ENCODE data around the gene RPS6KA5.

The RPS6KA5 gene

DNA sequence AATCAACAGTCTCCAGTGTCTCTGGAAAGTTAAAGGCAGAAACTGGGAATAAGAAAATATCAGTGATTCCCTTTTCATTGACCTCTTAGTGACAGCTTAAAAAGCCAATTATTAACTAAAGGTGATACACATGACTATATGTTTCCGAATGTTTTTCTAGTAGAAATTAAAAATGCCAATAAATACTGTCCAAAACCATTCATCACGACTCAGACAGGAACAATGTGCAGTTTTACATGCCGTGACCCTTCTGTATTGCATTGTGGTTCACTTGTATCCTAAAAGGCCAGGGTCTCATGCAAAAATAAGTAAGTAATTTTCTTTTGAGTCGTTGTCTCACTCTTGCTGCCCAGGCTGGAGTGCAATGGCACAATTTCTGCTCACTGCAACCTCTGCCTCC lies 138.3 kb downstream of the RPS6KA5 start:
- no peak for DNase-seq

DNA sequence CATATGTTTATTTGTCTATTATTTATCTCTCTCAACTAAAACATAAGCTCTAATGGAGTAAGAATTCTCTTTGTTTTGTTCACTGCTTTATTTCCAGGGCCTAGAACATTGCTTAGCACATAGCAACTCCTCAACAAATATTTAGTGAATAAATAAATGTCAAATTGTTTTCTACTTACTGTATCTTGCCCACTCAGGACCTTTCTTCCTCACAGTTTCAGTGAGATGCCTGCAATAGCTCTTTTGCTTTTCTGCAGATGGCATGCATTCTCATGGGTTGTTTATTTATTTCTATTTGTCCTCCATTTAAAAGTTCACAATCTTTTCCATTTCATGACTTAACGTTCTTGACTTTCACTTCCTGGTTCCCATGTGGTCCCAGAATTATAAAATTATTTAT lies 149.3 kb downstream of the RPS6KA5 start:
- DNase-seq: no peak

DNA sequence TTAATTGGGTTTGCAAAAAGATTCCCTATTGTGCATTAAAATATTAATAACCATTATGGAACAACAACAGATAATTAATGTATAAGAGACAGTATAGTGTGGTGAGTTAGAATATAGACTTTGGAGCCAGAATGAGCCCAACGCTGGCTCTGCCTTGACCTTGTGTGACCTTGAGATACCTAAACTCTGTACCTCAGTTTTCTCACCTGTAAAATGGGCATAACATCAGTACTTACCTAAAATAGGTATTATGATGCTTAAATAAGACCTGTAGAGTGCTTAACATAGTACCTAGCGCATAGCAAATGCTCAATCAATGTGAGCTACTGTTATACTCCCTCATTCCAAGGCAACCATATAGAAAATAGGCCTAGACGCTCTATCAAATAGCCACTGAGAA lies 153.3 kb downstream of the RPS6KA5 start:
- no peak for DNase-seq

DNA sequence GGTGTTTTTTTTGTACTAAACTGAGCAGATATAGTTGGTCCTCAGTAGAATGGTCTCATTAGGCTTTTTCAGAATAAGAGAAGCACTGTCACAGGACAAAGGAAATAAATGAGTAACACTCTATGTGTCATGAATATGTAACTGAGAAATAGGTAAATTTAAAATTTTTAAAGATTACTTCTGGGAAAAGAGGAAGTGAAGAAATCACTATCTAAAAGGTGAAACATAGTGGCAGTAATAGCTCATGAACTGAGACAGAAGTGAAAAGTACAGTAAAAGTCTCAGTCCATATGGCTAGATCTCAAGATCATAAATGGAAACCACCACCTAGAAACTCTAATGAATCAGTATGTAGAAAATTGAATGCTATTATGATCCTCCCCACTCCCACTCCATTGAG lies 154.9 kb downstream of the RPS6KA5 start:
- DNase-seq: no peak

DNA sequence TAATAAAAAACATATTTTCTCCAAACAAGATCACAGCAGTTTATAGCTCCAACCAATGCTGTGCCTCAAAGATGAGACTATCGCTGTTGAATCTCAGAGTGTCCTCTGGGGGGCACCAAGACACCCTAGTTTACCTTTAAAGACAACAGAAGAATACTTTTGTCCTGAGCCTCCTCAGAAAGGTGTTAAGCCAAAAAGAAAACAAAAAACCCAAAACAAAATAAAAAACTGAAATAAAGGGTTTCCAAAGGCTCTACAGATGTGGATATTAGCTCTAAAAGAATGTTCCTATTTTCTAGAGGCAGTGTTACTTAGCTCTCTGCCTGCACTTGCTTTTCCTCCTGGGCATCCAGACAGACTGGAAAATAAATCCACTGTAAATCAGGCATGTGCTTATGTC lies 157.3 kb downstream of the RPS6KA5 start:
- DNase-seq: no peak

DNA sequence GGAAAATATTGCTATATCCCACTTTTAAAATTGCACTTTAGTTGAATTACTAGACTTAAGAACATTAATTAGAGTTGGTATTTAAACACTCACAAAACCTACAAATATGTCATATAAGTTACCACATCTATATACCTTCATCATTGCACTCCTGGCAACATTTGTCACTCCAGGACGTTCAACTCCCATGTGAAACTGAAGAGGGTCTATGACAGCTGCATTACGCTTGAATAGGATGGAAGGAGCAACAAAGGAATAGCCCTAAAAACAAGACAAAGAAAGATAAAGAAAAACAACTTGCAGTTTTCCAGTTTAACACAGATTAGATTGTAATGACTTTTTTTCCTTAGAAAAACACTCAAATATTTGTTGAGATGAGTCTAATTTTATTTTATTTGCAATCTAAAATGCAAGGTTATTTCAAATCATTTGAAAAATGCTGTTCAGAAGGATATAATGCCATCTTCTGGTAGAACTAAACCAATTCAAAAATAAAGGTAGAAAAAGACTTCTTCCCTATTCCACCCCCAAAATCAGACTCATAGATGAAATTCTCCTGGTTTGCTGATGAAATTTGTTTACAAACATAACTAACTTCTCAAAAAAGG lies 159.9 kb downstream of the RPS6KA5 start:
- DNase-seq: no peak

DNA sequence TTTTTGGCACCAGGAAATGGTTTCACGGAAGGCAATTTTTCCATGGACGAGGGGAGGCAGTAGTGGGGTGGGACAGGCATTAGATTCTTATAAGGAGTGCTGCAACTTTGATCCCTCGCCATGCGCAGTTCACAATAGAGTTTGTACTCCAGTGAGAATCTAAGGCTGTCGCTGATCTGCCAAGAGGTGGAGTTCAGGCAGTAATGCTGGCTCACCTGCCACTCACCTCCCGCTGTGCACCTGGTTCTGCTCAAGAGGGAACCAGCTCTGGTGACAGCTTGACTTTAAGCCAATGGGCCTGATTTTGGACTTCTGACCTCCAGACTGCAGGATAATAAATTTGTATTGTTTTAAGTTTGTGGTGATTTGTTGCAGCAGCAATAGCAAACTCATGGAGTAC lies 163.4 kb downstream of the RPS6KA5 start:
- no peak for DNase-seq

DNA sequence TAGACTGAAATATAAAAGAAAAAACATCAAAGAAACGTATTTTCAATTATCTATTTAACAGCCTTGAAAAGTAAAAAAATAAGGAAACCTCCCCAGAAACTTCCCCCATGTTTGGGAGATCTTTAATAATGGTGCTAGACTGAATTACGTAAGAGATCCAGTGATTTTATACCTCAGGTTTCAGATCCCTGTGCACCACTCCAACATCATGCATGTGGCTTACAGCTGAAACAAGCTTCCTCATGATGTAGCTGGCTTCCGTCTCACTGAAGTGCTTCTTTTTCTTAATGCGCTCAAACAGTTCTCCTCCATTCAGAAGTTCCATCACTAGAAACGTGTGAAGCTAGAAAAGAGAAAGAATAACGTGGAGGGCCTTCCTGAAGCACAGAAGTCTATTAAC lies 166.2 kb downstream of the RPS6KA5 start:
- no peak for DNase-seq

DNA sequence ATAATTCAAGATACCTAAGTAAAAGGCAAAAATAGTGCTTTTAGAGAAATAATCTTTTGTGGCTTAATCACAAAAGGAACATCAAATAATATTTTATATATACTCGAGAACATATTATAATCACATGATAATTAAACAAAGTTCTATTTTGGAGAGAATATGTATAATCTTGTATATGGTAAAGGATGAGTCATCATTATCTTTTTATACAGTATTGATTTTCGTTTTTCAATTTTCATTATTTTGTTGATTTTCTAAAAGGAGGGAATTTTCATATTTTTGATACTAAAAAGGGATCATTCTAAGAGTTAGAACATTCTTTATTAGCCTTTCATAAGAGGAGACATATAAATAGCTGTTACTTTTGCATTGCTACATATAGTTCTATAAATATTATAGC lies 166.9 kb downstream of the RPS6KA5 start:
- DNase-seq: no peak

DNA sequence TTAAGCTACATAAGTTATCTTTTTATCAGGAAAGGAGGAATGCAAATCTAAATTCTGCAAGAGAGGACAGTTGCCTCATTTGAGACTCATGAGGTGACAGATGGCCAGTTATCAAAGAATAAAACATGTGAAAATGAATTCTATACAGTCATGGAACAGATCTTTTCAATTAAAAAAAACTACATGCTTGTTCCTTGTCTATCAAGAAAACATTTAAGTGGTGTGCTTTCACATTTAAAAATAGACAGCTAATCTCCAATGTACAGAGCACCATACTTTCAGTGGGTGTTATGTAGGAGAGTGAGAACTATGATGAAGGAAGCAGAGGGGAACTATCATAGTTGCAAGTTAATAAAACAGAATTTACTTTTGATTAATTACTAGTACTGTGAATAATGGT lies 167.5 kb downstream of the RPS6KA5 start:
- DNase-seq: no peak

DNA sequence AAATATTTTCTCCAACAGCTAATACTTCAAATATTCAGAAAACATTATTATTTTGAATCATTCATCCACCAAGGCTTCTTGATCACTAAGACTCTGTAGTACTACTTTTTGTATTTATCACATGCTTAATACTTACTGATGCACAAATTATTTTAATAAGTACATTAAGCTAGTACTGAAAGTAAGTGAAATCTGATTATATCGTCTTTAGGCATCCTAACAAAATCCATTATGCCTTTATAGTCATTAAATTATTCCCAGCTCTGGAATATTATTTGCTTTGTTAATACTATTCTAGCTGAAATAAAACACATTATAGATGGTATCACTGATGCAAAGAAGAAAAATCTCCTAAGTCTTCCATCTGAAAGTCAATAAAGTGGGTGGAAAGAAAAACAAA lies 169.1 kb downstream of the RPS6KA5 start:
- DNase-seq: no peak

DNA sequence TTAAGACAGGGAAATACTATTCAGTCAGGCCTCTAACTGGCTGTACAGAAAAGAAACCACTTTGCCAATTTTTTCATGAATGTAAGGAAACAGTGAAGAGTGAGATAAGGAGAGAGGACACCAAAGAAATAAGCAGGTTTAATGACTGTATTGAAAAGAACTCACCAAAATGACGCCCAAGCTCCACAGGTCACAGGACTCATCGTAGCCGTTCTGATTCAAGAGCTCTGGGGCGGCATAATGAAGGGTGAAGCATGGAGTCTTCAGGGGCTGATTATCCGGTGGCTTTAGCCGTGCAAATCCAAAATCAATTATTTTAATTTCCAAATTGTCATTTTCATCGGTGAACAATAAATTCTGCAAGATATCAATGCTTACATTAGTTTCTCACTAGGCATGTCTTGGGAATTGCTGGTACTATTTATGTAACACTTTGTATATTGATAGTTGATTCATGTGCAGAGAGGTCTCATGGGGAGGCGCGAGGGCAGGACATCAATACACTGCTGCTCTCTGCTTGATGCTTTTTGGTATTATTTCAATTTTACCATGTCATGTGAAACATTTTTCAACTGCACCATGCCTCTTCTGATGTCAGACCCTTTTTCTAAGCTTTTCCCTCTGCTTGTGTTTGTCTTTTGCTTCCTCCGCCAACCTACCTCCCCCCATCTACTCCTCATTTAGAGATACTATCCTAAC lies 170.0 kb downstream of the RPS6KA5 start:
- DNase-seq: no peak

DNA sequence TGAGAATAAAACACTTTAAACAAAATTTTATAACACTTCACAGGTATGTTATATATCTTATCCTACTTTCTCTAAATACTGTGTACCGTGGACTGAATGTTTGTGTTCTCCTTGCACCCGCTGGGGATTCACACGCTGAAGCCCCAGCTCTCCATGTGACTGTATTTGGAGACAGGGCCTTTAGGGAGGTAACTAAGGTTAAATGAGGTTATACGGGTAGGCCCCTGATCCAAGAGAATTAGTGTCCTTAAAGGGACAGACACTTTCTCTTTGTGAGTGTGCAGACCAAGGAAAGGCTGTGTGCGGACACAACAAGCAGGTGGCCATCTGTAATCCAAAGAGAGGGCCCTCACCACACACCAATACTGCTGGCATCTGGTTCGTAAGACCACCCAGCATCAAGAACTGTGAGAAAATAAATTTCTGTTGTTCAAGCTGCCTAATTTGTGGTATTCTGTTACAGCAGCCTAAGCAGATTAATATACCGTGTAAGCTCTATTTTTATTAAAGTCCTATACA lies 174.1 kb downstream of the RPS6KA5 start:
- DNase-seq: no peak

DNA sequence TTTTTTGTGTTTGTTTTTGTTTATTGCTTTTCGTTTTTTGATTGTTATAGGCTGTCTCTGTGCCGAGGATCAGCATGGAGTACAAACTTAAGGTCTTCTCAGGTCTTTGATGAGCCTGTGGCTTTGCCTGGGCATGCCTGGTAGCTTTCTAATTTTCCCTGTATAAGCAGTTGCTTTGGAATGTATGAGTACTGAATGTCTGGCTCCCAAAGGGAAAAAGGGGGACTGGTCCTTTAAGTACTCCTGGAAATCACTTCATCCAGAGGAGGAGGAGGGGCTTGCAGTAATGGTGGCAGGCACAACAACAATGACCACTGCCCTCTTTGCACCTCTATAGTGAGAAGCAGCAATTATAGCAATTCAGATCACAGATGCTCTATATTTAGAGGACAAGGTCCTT lies 176.7 kb downstream of the RPS6KA5 start:
- DNase-seq: no peak

DNA sequence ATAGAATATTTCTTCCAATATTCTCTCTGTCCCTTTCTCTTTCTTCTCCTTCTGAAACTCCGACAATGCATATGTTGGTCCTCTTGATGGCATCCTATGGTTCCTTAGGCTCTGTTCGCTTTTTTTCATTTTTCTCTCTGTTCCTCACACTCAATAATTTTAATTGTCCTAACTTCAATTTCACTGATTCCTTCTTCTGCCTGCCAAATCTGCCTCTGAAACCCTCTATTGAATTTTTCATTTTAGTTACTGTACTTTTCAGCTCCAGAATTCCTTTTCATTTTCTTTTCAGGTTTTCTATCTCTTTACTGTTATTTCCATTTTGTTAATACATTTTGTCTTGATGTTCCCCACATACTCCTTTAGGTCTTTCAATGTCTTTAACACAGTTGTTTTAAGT lies 177.2 kb downstream of the RPS6KA5 start:
- no peak for DNase-seq

DNA sequence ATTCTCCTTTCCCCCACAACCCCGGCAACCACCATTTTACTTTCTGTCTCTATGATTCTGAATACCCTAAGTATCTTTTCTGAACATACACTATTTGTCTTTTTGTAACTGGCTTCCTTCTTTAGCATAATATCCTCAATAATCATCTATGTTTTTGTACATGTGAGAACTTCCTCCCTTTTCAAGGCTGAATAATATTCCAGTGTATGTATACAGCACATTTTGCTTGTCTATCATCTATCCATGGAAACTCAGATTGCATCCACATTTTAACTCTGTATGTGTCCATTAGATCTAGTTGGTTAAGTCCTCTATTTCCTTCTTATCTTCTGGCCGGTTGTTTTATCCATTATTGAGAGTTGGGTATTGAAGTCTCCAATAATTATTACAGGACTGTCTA lies 180.2 kb downstream of the RPS6KA5 start:
- DNase-seq: no peak

DNA sequence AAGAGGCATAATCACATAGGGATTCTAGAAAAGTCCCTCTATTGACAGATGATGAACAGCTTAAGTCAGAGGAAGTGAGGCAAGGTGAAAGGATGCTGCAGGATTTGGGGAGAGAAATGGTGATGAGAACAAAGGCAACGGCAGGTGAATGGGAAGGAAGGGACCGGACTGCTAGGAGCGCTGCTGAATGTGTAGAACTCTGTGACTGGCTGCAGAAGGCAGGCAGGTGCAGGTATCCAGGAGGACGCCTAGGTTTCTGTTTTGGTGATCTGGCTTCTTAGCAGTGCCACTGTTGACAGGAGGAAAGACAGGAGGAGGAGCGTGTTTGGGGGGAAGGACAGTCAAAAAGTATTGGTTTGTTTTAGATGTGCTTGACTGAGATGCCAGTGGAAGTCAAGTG lies 185.8 kb downstream of the RPS6KA5 start:
- DNase-seq: no peak

DNA sequence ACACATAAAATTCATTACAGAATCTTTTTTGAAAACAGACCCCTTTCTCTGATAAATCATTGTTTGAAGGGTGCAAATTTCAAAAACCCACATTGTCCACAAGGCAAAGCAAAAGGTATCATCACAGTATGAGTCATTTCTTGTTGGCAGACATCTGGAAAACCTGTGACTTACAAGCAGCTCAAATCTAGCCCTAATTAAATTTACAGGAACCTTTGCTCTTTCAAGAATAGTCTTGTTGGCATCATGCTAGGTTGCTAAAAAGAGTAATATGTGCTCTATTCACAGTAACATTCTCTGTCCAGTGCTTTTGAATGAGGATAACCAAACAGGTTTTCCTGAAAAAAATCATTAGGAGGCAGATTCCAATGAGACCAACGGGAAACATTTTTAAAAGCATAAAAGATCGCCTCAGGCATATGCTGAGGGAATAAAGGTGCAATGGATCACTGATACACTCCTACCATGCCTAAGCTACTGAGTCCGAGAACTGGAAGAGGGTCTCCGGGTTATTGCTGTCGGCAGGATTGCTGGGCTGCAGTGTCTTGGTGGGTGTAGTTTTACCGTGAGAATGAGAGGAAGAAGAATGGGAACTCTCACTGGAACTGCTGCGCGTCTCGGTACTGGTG lies 188.7 kb downstream of the RPS6KA5 start:
- no peak for DNase-seq

DNA sequence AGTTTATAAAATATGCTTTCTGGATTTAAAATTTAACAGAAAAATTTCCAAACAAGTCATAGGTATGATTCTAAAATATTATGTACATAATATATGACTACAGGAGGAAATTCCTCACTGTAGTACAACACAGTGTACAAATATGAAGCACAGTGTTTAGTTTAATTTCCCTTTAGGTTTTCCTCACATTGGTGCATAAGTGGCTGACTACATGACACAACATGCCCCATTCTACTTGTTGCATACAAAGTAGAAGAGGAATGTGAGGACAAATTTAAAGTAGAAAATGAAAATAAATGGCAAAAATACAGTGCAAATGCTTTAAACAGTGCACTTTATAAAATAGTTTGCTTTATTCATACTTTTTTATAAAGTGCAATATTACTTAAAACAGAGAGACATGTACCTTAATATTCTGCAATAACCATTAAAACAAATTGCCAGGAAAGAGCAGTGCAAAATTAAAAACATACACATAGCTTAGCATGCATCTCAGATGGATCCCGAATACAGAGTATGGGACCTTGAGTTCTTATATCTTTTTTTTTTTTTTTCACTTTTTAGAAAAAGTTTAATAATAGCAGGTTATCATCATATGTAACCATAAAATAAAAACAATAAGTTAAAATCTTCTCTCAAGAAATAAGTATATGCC lies 189.4 kb downstream of the RPS6KA5 start:
- no peak for DNase-seq

DNA sequence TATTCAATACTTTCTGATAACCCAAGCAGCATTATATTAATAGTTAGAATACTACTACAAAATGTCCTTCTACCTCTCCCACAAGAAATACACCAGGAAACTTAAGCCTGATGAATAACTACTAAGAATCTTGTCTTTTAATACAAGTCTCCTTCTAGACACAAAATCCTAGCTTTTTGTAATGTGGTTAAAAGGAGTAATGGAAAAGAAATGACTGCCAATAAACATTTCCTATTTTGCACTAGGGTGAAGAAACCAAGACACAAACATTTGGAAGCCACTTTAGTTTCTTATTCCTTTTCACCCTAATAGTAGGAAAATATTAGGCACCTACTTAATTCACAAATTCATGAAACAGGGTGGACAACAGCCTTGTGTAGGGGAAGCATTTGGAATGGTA lies 192.9 kb downstream of the RPS6KA5 start:
- DNase-seq: no peak

DNA sequence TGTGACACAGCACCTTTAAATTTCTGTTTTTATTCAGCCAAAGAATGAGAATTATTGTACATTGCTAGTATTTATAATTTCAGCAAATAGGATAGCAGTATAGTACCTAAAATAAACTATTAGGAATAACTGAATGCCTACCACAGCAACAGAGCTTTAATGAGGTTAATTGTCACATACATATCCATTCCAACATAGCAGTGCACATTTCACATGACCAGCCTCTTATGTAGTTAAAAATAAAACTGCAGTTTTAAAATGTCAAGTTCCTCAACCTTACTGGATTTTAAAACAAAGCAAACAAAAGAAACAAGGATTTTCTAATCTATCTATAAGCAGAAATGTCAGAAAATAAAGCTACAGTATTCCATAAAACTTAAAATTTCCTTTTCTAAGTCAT lies 193.6 kb downstream of the RPS6KA5 start:
- DNase-seq: no peak

DNA sequence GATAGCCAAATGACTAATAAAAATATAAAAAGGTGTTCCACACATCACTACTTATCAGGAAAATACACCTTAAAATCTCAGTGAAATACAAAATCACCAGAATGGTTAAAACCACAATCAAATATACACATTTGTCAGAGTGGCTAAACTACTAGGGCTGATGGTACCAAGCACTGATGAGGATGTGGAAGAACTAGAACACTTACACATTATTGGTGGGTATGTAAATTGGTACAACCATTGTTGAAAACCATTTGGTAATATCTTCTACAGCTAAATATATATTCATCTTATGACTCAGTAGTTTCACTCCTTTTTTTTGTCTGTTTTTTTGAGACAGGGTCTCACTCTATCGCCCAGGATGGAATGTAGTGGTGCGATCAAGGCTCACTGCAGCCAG lies 195.7 kb downstream of the RPS6KA5 start:
- DNase-seq: no peak

DNA sequence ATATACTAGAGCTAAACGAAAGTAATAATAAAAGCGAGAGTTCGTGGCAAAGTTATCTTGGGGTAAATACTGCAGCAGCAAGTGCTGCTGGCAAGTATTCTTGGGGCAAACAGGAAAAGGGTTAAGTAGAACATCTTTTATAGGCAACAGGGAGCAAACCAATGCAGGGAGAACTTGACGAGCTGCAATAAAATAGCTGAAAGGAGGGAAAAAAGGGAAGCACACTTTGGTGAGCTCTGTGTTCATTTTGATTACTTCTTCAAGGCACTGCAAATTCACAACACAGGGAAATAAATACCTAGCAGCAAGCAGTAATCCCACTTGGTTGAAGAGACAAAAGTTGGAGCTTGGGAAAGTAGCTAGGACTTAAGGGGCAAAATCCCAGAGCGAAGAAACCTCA lies 201.9 kb downstream of the RPS6KA5 start:
- DNase-seq: no peak

DNA sequence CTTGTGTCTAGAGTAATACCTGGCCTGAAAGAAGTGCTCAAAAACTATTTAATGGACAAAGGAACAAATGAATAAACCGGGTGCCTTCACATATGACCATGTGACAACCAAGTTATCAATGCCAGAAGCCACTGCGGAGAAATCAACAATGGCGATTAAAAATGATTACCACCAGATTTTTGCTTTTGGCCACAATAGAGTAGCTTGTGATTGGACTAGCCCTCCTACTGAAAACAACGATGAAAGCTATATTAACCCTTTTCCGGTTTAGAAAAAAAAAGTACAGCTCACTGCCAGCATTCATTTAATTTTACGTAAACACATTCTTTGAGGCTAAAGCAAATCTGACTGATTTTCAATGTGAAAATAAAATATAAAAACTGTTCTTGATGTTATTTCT lies 202.6 kb downstream of the RPS6KA5 start:
- DNase-seq: no peak
